ENCODE results near the gene DHODH.
"Not testable (repeated sequence)": the region's sequence is repeated elsewhere in the genome, so short reads cannot be mapped to it uniquely, and the experiment has no call there.

The DHODH gene

DNA sequence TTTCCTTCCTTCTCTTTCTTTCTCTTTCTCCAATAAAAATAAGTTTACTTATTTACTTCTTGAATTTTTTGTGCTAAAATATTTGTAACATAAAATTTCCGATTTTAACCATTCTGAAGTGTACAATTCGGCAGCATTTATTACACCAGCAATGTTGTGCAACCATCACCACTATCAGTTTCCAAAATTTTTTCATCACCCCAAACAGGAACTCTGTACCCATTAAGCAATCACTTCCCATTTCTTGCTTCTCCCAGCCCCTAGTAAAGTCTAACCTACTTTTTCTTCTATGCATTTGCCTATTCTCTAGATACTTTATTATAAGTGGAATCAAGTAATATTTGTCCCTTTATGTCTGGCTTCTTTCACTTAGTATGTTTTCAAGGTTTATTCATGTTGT is 43.3 kb downstream of the DHODH start:
- no peak for DNase-seq (ENCODE audit: low read depth in 2 of 2, low spot score in 1 of 2)

DNA sequence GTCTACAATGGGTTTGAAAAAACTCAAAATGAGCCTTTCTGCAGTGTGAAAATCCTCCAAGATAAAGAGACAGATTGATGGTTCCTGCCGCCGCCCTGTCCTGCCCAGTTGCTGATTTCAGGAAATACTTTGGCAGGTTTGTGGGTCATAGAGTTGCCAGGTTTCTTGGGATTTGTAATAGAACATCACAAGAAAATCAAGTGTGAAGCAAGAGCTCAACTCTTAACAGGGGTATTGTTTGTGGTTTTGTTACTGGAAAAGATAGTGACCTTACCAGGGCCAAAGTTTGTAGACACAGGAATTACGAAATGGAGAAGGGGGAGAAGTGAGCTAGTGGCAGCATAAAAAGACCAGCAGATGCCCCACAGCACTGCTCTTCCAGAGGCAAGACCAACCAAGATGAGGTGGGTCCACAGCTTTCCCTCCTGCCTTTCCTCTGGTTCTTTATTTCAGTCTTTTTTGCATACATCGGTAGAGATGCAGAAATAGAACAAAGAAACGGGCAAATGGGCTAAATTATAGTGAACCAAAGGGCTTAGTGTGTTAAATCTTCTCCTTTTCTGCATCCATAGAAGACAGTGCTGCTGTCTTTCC is 45.8 kb downstream of the DHODH start, which contains the start of gene HP:
HP (plus strand) TSS at position 252 of the 594 bp plus-strand sequence; CDS start at position 400, 148 bp downstream.
- DNase-seq (ENCODE audit: low read depth in 2 of 2, low spot score in 1 of 2) = not testable (repeated sequence)

DNA sequence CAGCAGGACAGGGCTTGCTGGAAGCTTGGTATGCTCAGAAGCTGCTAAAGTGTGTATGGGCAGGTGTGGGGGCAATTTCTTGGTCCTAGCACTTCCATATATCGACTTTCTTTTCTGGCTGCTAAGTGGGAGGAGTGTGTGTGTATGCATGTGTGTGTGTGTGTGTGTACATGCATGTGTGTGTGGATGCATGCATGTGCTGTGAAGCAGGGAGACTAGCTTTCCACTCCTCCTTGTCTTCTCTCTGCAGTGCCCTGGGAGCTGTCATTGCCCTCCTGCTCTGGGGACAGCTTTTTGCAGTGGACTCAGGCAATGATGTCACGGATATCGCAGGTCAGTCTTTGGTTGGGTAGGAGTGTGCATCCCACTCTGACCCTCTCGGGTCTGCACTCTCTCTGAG is 47.4 kb downstream of the DHODH start:
- DNase-seq (ENCODE audit: low read depth in 2 of 2, low spot score in 1 of 2) = no peak

DNA sequence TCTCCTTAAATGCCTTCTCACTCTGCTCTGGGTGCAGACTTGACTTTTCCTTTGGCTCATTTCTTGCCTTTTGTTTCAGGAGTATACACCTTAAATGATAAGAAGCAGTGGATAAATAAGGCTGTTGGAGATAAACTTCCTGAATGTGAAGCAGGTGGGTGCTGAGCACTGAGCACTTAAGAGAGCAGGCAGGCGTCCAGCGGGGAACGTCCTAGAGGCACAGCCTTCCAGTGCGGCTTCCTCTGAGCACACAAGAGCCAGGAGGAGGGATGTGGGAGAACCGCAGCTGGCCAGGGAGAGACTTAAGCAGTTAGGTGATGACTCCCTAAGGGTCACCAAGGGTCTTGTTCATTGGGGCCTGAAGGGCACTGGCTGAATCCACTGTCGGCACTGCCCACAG is 48.8 kb downstream of the DHODH start:
- DNase-seq (ENCODE audit: low read depth in 2 of 2, low spot score in 1 of 2) = not testable (repeated sequence)

DNA sequence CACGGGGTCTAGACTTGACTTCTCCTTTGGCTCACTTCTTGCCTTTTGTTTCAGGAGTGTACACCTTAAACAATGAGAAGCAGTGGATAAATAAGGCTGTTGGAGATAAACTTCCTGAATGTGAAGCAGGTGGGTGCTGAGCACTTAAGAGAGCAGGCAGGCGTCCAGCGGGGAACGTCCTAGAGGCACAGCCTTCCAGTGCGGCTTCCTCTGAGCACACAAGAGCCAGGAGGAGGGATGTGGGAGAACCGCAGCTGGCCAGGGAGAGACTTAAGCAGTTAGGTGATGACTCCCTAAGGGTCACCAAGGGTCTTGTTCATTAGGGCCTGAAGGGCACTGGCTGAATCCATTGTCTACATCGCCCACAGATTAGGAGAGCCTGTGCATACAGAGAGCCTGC is 50.5 kb downstream of the DHODH start:
- DNase-seq (ENCODE audit: low read depth in 2 of 2, low spot score in 1 of 2) = not testable (repeated sequence)

DNA sequence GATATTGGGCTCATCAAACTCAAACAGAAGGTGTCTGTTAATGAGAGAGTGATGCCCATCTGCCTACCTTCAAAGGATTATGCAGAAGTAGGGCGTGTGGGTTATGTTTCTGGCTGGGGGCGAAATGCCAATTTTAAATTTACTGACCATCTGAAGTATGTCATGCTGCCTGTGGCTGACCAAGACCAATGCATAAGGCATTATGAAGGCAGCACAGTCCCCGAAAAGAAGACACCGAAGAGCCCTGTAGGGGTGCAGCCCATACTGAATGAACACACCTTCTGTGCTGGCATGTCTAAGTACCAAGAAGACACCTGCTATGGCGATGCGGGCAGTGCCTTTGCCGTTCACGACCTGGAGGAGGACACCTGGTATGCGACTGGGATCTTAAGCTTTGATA is 51.9 kb downstream of the DHODH start:
- DNase-seq (ENCODE audit: low read depth in 2 of 2, low spot score in 1 of 2) = no peak

DNA sequence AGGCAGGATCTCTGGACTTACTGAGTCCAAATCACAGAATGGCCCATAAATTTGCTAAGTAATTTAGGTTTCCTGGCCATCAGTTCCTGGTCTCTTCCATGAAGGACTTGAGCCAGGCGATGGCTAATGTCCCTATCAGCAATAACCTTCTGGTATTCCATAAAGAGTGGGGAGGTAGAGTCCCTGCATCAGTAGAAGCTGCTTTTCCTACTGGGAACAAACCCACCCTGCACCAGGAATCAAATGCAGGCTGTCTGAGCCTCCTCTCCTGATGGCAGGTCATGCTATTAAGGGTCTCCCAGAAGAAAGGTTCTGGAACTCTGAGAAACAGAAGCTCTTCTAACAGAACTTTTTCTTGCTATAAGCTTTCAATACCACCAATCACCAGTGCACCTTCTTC is 53.0 kb downstream of the DHODH start:
- no peak for DNase-seq (ENCODE audit: low read depth in 2 of 2, low spot score in 1 of 2)

DNA sequence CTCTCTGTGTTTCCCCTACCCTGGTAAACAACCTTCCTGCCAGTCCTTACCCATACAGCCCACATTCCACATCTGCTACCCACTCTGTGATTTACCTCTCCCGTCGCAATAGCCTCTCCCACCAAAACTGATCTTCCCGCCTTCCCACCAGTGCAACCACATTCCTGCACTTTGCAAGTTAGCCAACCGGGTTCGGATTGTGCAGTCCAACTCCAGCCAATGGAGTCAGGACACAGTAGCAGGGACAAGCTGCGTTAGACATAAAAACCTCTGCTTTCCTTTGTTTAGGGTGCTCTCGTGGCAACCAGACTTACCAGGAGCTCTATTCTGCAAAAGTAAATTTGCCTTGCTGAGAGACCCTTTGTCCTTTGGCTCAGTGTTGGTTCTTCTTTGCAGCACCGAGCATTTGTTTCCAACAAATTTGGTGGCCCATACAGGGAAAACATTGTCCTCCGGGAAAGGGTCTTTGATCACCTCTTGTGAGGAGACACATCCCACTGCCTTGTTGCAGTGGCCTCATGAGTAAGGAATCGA is 55.9 kb downstream of the DHODH start:
- DNase-seq (ENCODE audit: low read depth in 2 of 2, low spot score in 1 of 2) = no peak

DNA sequence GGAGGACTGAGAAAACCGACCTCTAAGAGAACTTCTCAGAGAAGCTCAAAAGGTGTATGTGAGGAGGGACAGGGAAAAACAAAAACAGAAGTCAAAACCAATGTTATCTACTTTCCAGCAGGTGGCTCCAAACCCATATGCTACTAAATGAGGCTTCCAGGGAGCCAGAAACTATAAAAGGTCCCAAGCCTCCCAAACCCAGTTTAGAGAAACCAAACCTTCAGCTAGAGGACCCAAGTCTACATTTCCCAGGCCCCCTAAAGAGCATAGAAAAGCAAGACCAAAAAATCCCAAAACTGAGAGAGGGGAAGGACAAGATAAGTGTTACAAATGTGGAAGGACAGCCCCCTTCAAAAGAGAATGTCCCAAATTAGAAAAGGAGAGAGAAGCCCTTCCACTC is 58.2 kb downstream of the DHODH start:
- DNase-seq (ENCODE audit: low read depth in 2 of 2, low spot score in 1 of 2) = no peak

DNA sequence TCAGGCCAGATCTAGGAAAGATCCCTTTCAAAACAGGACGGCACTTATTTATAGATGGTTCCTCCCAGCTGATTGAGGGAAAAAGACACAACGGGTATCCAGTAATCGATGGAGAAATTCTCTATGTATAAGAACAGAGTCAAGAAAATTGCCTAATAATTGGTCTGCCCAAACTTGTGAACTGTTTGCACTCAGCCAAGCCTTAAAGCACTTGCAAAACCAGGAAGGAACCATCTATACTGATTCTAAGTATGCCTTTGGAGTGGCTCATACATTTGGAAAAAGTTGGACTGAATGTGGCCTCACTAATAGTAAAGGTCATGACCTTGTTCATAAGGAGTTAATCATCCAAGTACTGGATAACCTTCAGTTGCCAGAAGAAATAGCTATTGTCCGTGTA is 60.4 kb downstream of the DHODH start:
- no peak for DNase-seq (ENCODE audit: low read depth in 2 of 2, low spot score in 1 of 2)

DNA sequence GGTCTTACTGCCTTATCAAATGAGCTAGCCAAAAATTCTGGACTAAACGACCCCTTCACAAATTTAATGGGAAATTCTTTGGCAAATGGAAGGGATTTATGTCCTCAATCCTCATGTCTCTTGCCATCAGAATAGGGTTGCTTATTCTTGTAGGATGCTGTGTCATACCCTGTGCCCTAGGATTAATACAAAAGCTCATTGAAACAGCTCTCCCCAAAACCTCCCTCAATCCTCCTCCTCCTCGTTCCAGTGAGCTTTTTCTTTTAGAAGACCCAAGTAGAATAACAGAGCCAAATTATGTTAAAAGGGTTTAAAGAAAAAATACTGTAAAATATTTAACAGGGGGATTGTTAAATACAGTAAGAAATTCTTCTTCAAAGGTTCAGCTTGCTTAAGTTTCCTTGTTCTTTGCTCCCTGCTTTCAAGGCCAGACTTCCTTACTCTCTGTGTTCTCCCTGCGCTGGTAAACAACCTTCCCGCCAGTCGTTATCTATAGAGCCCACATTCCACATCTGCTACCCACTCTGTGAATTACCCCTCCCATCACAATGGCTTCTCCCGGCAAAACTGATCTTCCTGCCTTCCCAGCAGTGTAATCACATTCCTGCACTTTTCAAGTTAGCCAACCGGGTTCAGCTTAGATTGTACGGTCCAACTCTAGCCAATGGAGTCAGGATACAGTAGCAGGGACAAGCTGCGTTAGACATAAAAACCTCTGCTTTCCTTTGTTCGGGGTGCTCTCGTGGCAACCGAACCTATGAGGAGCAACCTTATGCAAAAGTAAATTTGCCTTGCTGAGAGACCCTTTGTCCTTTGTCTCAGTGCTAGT is 64.2 kb downstream of the DHODH start:
- no peak for DNase-seq (ENCODE audit: low read depth in 2 of 2, low spot score in 1 of 2)

DNA sequence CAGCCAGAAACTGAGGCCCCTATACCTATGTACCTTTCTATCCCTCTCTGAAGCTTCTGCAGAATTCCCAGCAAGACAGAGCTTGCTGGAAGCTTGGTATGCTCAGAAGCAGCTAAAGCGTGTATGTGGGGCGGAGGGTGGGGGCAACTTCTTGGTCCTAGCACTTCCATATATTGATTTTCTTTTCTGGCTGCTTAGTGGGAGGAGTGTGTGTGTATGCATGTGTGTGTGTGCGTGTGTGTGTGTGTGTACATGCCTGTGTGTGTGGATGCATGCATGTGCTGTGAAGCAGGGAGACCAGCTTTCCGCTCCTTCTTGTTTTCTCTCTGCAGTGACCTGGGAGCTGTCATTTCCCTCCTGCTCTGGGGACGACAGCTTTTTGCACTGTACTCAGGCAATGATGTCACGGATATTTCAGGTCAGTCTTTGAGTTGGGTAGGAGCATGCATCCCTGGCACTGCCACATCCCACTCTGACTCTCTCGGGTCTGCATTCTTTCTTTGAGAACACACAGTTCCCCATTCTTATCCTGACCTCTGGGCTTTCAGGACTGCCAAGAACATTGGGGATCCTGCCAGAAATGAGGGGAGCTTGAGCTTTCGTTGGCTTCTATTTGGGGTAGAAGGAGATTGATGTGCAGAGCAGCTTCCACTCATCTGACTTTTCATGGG is 65.2 kb downstream of the DHODH start:
- DNase-seq (ENCODE audit: low read depth in 2 of 2, low spot score in 1 of 2) = no peak

DNA sequence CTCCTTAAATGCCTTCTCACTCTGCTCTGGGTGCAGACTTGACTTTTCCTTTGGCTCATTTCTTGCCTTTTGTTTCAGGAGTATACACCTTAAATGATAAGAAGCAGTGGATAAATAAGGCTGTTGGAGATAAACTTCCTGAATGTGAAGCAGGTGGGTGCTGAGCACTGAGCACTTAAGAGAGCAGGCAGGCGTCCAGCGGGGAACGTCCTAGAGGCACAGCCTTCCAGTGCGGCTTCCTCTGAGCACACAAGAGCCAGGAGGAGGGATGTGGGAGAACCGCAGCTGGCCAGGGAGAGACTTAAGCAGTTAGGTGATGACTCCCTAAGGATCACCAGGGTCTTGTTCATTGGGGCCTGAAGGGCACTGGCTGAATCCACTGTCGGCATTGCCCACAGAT is 66.5 kb downstream of the DHODH start:
- DNase-seq (ENCODE audit: low read depth in 2 of 2, low spot score in 1 of 2) = not testable (repeated sequence)
